ENCODE results near the gene MYT1.

Gene MYT1

GRCh38 chr20:64169091-64169560 is 4.9 kb downstream of the MYT1 start:
- H3K27me3 ChIP-seq (ENCODE audit: insufficient read depth, poor library complexity, severe bottlenecking) = peaks cover 2% of the 10 kb centered on the region
- DNase-seq (ENCODE audit: low read depth in 1 of 2, low spot score in 1 of 2) = no peak
- H3K27ac ChIP-seq (replicated peaks) = no peak overlapping the region
- TF ChIP-seq SPI1 (IDR thresholded peaks at IDR 0.05; ENCODE audit: borderline replicate concordance, low read depth) (no peak), CTCF (IDR thresholded peaks at IDR 0.05; ENCODE audit: insufficient read depth, low read length) (no peak), REST (IDR thresholded peaks at IDR 0.05; ENCODE audit: insufficient replicate concordance, low read depth) (no peak), POLR2AphosphoS5 (IDR thresholded peaks at IDR 0.05; ENCODE audit: low read depth) (no peak), GABPA (IDR thresholded peaks at IDR 0.05; ENCODE audit: low read depth) (no peak)
- H3K4me3 ChIP-seq (replicated peaks; ENCODE audit: insufficient read depth, low read length) = no peak overlapping the region

GRCh38 chr20:64171211-64171610 is 7.0 kb downstream of the MYT1 start:
- TF ChIP-seq CTCF (IDR thresholded peaks at IDR 0.05; ENCODE audit: insufficient read depth, low read length) (no peak), REST (IDR thresholded peaks at IDR 0.05; ENCODE audit: insufficient replicate concordance, low read depth) (no peak), SPI1 (IDR thresholded peaks at IDR 0.05; ENCODE audit: borderline replicate concordance, low read depth) (no peak), GABPA (IDR thresholded peaks at IDR 0.05; ENCODE audit: low read depth) (no peak), POLR2AphosphoS5 (IDR thresholded peaks at IDR 0.05; ENCODE audit: low read depth) (no peak)
- Histone ChIP-seq H3K27me3 (ENCODE audit: insufficient read depth, poor library complexity, severe bottlenecking) (peaks cover 2% of the 10 kb centered on the region), H3K4me3 (replicated peaks; ENCODE audit: insufficient read depth, low read length) (no peak overlapping the region), H3K27ac (replicated peaks) (no peak overlapping the region)
- DNase-seq (ENCODE audit: low read depth in 1 of 2, low spot score in 1 of 2) = no peak

GRCh38 chr20:64173116-64173515 is 8.9 kb downstream of the MYT1 start:
- no peak for DNase-seq (ENCODE audit: low read depth in 1 of 2, low spot score in 1 of 2)
- Histone ChIP-seq H3K27me3 (ENCODE audit: insufficient read depth, poor library complexity, severe bottlenecking) (no peaks in the 10 kb centered on the region), H3K27ac (replicated peaks) (no peak overlapping the region), H3K4me3 (replicated peaks; ENCODE audit: insufficient read depth, low read length) (no peak overlapping the region)
- TF ChIP-seq POLR2AphosphoS5 (IDR thresholded peaks at IDR 0.05; ENCODE audit: low read depth) (no peak), GABPA (IDR thresholded peaks at IDR 0.05; ENCODE audit: low read depth) (no peak), REST (IDR thresholded peaks at IDR 0.05; ENCODE audit: insufficient replicate concordance, low read depth) (no peak), CTCF (IDR thresholded peaks at IDR 0.05; ENCODE audit: insufficient read depth, low read length) (no peak)
